OCI-LY7 (cell line): ENCODE data around the gene B4GALNT4.

ENCODE experiments used
- EZH2phosphoT487 ChIP-seq: fragments of 200-600 bp; sonication (generic); IDR thresholded peaks from 2 replicates; pipeline ENCODE4 v1.6.1; 2018; ENCODE audit warnings: low read depth, borderline replicate concordance, mild to moderate bottlenecking, mixed run types, antibody characterized with exemption, low read length, moderate library complexity, mixed read lengths
- TF ChIP-seq, protein P1 (sequence below): fragments of 200-600 bp; sonication (generic); conservative IDR thresholded peaks from 2 replicates; pipeline ENCODE4 v1.5.1; 2014; ENCODE audit warnings: mild to moderate bottlenecking, antibody characterized with exemption, low read length, moderate library complexity, mixed read lengths

- TF ChIP-seq, protein P1, sequence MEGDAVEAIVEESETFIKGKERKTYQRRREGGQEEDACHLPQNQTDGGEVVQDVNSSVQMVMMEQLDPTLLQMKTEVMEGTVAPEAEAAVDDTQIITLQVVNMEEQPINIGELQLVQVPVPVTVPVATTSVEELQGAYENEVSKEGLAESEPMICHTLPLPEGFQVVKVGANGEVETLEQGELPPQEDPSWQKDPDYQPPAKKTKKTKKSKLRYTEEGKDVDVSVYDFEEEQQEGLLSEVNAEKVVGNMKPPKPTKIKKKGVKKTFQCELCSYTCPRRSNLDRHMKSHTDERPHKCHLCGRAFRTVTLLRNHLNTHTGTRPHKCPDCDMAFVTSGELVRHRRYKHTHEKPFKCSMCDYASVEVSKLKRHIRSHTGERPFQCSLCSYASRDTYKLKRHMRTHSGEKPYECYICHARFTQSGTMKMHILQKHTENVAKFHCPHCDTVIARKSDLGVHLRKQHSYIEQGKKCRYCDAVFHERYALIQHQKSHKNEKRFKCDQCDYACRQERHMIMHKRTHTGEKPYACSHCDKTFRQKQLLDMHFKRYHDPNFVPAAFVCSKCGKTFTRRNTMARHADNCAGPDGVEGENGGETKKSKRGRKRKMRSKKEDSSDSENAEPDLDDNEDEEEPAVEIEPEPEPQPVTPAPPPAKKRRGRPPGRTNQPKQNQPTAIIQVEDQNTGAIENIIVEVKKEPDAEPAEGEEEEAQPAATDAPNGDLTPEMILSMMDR: no peak
- no peak for TF ChIP-seq EZH2phosphoT487
Measured at GRCh38 chr11:380491-380890, 11.2 kb downstream of the B4GALNT4 start.
